Left kidney (tissue), 2 donors: Measurements from ENCODE around the gene MYPN. TPM values are rescaled to one million over a fixed set of nuclear protein-coding genes. Genes with fewer than 3 reads are reported as not detected.
"Not testable (repeated sequence)": the region's sequence is repeated elsewhere in the genome, so short reads cannot be mapped to it uniquely, and the experiment has no call there.

Source experiments
- DNase-seq: peaks from one replicate; pipeline ENCODE4 v3.0.0-alpha.2; 2013
- polyA plus RNA-seq: library from polyadenylated mRNA; unstranded; fragments of 120-200 nt; gene quantifications from one replicate; pipeline ENCODE4 v1.2.1, GENCODE V29; 2013; ENCODE audit not compliant: insufficient read length

The MYPN gene
- polyA plus RNA-seq, 1 donor: 0.03 TPM

- DNase-seq: peak; percentile 80
Observed at GRCh38 chr10:68231106-68231816, 122.0 kb downstream of the MYPN start.

- DNase-seq: peak; percentile 25
Observed at GRCh38 chr10:68231817-68232251, 122.5 kb downstream of the MYPN start, which contains the start of gene ATOH7. Gene ATOH7 (minus strand): TSS chr10:68232113. CDS start chr10:68231677, 436 bp downstream.

- no peak for DNase-seq
Observed at GRCh38 chr10:68233046-68233445, 123.8 kb downstream of the MYPN start.

GRCh38 chr10:68235111-68235510, 125.8 kb downstream of the MYPN start:
- no peak for DNase-seq

- DNase-seq: no peak
Observed at GRCh38 chr10:68235581-68235980, 126.3 kb downstream of the MYPN start.

GRCh38 chr10:68237173-68237572, 127.9 kb downstream of the MYPN start:
- no peak for DNase-seq

- no peak for DNase-seq
Observed at GRCh38 chr10:68238371-68238770, 129.1 kb downstream of the MYPN start.

GRCh38 chr10:68239069-68239468, 129.8 kb downstream of the MYPN start:
- DNase-seq: no peak

GRCh38 chr10:68239596-68240150, 130.4 kb downstream of the MYPN start:
- no peak for DNase-seq

- DNase-seq: no peak
Observed at GRCh38 chr10:68242051-68242450, 132.8 kb downstream of the MYPN start.

- DNase-seq: not testable (repeated sequence)
Observed at GRCh38 chr10:68246397-68246796, 137.1 kb downstream of the MYPN start.

GRCh38 chr10:68247931-68248330, 138.6 kb downstream of the MYPN start:
- DNase-seq: no peak

GRCh38 chr10:68249297-68249696, 140.0 kb downstream of the MYPN start:
- no peak for DNase-seq

- DNase-seq: no peak
Observed at GRCh38 chr10:68251151-68251550, 141.9 kb downstream of the MYPN start.

- DNase-seq: no peak
Observed at GRCh38 chr10:68251625-68252495, 142.6 kb downstream of the MYPN start.

- no peak for DNase-seq
Observed at GRCh38 chr10:68253346-68253745, 144.1 kb downstream of the MYPN start.

GRCh38 chr10:68261132-68261856, 152.0 kb downstream of the MYPN start:
- DNase-seq: no peak

Other genes starting within 250 kb of the MYPN start
- gene SIRT1, start 224.8 kb upstream of the MYPN start, polyA plus RNA-seq: 42.1 TPM
- gene HERC4, start 34.2 kb upstream of the MYPN start, polyA plus RNA-seq: 66.7 TPM
- 1.7 TPM for gene ATOH7, start 122.6 kb downstream of the MYPN start, polyA plus RNA-seq
- 431 TPM for gene HNRNPH3, start 222.6 kb downstream of the MYPN start, polyA plus RNA-seq
- gene PBLD, start 223.4 kb downstream of the MYPN start, polyA plus RNA-seq: 93.8 TPM